HCT116 (cell line): ENCODE measurements around the gene COMMD10.

ENCODE experiments used
- CEBPB ChIP-seq: IDR thresholded peaks from 2 replicates; pipeline ENCODE4 v1.6.1; 2012; ENCODE audit warnings: low read depth
- ELF1 ChIP-seq: IDR thresholded peaks from 2 replicates; pipeline ENCODE4 v1.6.1; 2012; ENCODE audit warnings: low read depth, borderline replicate concordance
- EZH2 ChIP-seq: fragments of 200-600 bp; sonication (generic); IDR thresholded peaks from 2 replicates; pipeline ENCODE4 v1.6.1; 2017; ENCODE audit warnings: antibody characterized with exemption, mixed run types
- FOSL1 ChIP-seq: IDR thresholded peaks from 2 replicates; pipeline ENCODE4 v1.6.1; 2012; ENCODE audit warnings: low read depth
- POLR2A ChIP-seq: IDR thresholded peaks from 2 replicates; pipeline ENCODE4 v1.7.0; 2011; ENCODE audit warnings: borderline replicate concordance; ENCODE audit not compliant: insufficient read depth, insufficient read length; ENCODE audit errors: extremely low read depth
- POLR2AphosphoS5 ChIP-seq: IDR thresholded peaks from 2 replicates; pipeline ENCODE4 v1.6.1; 2011; ENCODE audit warnings: mild to moderate bottlenecking, low read depth, low read length, moderate library complexity
- REST ChIP-seq: IDR thresholded peaks from 2 replicates; pipeline ENCODE4 v1.6.1; 2012; ENCODE audit warnings: low read depth
- SIN3A ChIP-seq: IDR thresholded peaks from 2 replicates; pipeline ENCODE4 v1.6.1; 2012; ENCODE audit warnings: low read depth
- SP1 ChIP-seq: IDR thresholded peaks from 2 replicates; pipeline ENCODE4 v1.6.1; 2012; ENCODE audit warnings: low read depth
- YY1 ChIP-seq: IDR thresholded peaks from 2 replicates; pipeline ENCODE4 v1.6.1; 2011; ENCODE audit warnings: low read length, low read depth, moderate library complexity, mild to moderate bottlenecking; ENCODE audit not compliant: insufficient replicate concordance; ENCODE audit errors: extremely low read depth
- ZNF274 ChIP-seq: fragments of 200-500 bp; sonication (Bioruptor generic); IDR thresholded peaks from 2 replicates; pipeline ENCODE4 v1.6.1; 2014; ENCODE audit warnings: mild to moderate bottlenecking, low read depth, low read length, inconsistent platforms
- TF ChIP-seq, protein P1 (sequence below): IDR thresholded peaks from 2 replicates; pipeline ENCODE4 v1.6.1; 2012
- TF ChIP-seq, protein P2 (sequence below), 3 experiments: fragments of 200-600 bp in 1 of 3; sonication (generic) in 1 of 3; IDR thresholded peaks in 2 of 3; conservative IDR thresholded peaks in 1 of 3; 2 replicates each; pipeline ENCODE4 v1.5.1; 2012 to 2017; ENCODE audit warnings: low read depth in 2 of 3, low read length in 2 of 3, antibody characterized with exemption in 1 of 3, borderline replicate concordance in 1 of 3, control low read depth in 1 of 3, mild to moderate bottlenecking in 1 of 3, mixed read lengths in 1 of 3, mixed run types in 1 of 3, moderate library complexity in 1 of 3; ENCODE audit not compliant: insufficient read depth in 1 of 3

DNA sequence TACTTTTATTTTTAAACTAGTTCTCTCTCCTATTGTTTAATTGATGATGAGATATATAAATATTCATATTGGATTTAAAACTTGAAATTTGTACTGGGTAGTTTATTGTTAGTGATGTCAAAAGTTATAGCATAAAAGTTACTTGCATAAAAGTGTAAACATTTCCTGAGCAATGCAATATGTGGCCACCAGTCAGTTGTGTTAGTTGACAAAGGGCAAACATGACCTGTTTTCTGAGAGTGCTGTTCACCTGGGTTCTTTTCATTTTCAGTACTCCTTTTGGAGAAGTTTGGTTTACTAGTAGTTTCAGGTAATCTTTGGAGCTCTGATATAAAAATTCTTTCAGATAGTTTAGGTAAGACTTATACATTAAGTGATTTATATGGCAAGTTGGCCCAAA lies 69.4 kb downstream of the COMMD10 start:
- TF ChIP-seq FOSL1: no peak
- no peak for TF ChIP-seq YY1
- no peak for TF ChIP-seq CEBPB
- no peak for TF ChIP-seq POLR2AphosphoS5
- TF ChIP-seq, protein P1, sequence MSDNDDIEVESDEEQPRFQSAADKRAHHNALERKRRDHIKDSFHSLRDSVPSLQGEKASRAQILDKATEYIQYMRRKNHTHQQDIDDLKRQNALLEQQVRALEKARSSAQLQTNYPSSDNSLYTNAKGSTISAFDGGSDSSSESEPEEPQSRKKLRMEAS: no peak
- TF ChIP-seq, protein P2, sequence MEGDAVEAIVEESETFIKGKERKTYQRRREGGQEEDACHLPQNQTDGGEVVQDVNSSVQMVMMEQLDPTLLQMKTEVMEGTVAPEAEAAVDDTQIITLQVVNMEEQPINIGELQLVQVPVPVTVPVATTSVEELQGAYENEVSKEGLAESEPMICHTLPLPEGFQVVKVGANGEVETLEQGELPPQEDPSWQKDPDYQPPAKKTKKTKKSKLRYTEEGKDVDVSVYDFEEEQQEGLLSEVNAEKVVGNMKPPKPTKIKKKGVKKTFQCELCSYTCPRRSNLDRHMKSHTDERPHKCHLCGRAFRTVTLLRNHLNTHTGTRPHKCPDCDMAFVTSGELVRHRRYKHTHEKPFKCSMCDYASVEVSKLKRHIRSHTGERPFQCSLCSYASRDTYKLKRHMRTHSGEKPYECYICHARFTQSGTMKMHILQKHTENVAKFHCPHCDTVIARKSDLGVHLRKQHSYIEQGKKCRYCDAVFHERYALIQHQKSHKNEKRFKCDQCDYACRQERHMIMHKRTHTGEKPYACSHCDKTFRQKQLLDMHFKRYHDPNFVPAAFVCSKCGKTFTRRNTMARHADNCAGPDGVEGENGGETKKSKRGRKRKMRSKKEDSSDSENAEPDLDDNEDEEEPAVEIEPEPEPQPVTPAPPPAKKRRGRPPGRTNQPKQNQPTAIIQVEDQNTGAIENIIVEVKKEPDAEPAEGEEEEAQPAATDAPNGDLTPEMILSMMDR (IDR thresholded peaks at IDR 0.05 in 2 of 3, conservative IDR thresholded peaks at IDR 0.05 in 1 of 3; ENCODE audit: borderline replicate concordance in 1 of 3, insufficient read depth in 1 of 3, low read depth in 2 of 3, low read length in 2 of 3): no peak
- no peak for TF ChIP-seq ZNF274
- TF ChIP-seq EZH2: no peak
- TF ChIP-seq POLR2A: no peak
- TF ChIP-seq REST: no peak
- no peak for TF ChIP-seq SP1
- no peak for TF ChIP-seq ELF1
- no peak for TF ChIP-seq SIN3A
